Esophagus mucosa (tissue), 1 donor: ENCODE measurements around the gene PLXDC2. TPM values are rescaled to one million over a fixed set of nuclear protein-coding genes. Genes with fewer than 3 reads are reported as not detected.
A peak's percentile ranks its signal among the peaks of the same experiment; 100 is the strongest.
"Not testable (repeated sequence)": the region's sequence is repeated elsewhere in the genome, so short reads cannot be mapped to it uniquely, and the experiment has no call there.

Experiments used
- ATAC-seq: fragments of 200-7000 bp; cut with Tn5 transposase; one replicate; pipeline ENCODE4 v1.9.1; 2020
- total RNA-seq: library from RNA; stranded (reverse); gene quantifications from one replicate; pipeline ENCODE4 v1.2.4, GENCODE V29; 2023
- donor health status: DM: yes; HTN: yes; CAD: no.

The PLXDC2 gene
- total RNA-seq, 1 donor from 2014 or later, result 24.3 TPM

- ATAC-seq, result no peak
These were observed 316.6 kb downstream of the PLXDC2 start for GRCh38 chr10:20132816-20133215.

GRCh38 chr10:20133669-20134189 lies 317.5 kb downstream of the PLXDC2 start:
- ATAC-seq, result no peak

GRCh38 chr10:20142311-20142710 lies 326.1 kb downstream of the PLXDC2 start:
- no peak for ATAC-seq

GRCh38 chr10:20144268-20144667 lies 328.0 kb downstream of the PLXDC2 start:
- ATAC-seq, result peak; percentile 63

- ATAC-seq, result no peak
These were observed 329.8 kb downstream of the PLXDC2 start for GRCh38 chr10:20146004-20146403.

GRCh38 chr10:20147684-20148083 lies 331.5 kb downstream of the PLXDC2 start:
- no peak for ATAC-seq

- no peak for ATAC-seq
These were observed 340.3 kb downstream of the PLXDC2 start for GRCh38 chr10:20156511-20156910.

- no peak for ATAC-seq
These were observed 341.1 kb downstream of the PLXDC2 start for GRCh38 chr10:20157314-20157713.

GRCh38 chr10:20158086-20158485 lies 341.9 kb downstream of the PLXDC2 start:
- ATAC-seq, result no peak

- no peak for ATAC-seq
These were observed 345.9 kb downstream of the PLXDC2 start for GRCh38 chr10:20162123-20162522.

- ATAC-seq, result no peak
These were observed 350.0 kb downstream of the PLXDC2 start for GRCh38 chr10:20166096-20166675.

- no peak for ATAC-seq
These were observed 354.4 kb downstream of the PLXDC2 start for GRCh38 chr10:20170661-20171060.

GRCh38 chr10:20173046-20173445 lies 356.8 kb downstream of the PLXDC2 start:
- no peak for ATAC-seq

- no peak for ATAC-seq
These were observed 359.5 kb downstream of the PLXDC2 start for GRCh38 chr10:20175719-20176118.

- ATAC-seq, result no peak
These were observed 364.5 kb downstream of the PLXDC2 start for GRCh38 chr10:20180766-20181165.

- no peak for ATAC-seq
These were observed 365.2 kb downstream of the PLXDC2 start for GRCh38 chr10:20181434-20181833.

GRCh38 chr10:20185116-20185515 lies 368.9 kb downstream of the PLXDC2 start:
- ATAC-seq, result no peak

GRCh38 chr10:20191392-20191791 lies 375.2 kb downstream of the PLXDC2 start:
- not testable (repeated sequence) for ATAC-seq

GRCh38 chr10:20195076-20195475 lies 378.8 kb downstream of the PLXDC2 start:
- ATAC-seq, result no peak

- no peak for ATAC-seq
These were observed 384.5 kb downstream of the PLXDC2 start for GRCh38 chr10:20200758-20201157.

GRCh38 chr10:20202337-20202736 lies 386.1 kb downstream of the PLXDC2 start:
- ATAC-seq, result peak; percentile 38

GRCh38 chr10:20207653-20208052 lies 391.4 kb downstream of the PLXDC2 start:
- no peak for ATAC-seq

GRCh38 chr10:20209098-20209497 lies 392.9 kb downstream of the PLXDC2 start:
- ATAC-seq, result not testable (repeated sequence)

GRCh38 chr10:20215547-20216152 lies 399.4 kb downstream of the PLXDC2 start:
- ATAC-seq, result no peak

- no peak for ATAC-seq
These were observed 405.1 kb downstream of the PLXDC2 start for GRCh38 chr10:20221356-20221755.
